MM.1S (cell line): ENCODE results near the gene MB.

Source experiments
- CTCF ChIP-seq: fragments of 300-600 bp; sonication (generic); IDR thresholded peaks from 2 replicates; pipeline ENCODE4 v1.5.1; 2016; ENCODE audit warnings: antibody characterized with exemption, low read length, mixed read lengths
- EZH2phosphoT487 ChIP-seq: fragments of 300-600 bp; sonication (generic); IDR thresholded peaks from 2 replicates; pipeline ENCODE4 v1.6.1; 2018; ENCODE audit warnings: antibody characterized with exemption, low read length

- no peak for TF ChIP-seq CTCF
- no peak for TF ChIP-seq EZH2phosphoT487
Measured at GRCh38 chr22:35611891-35612576, 5.1 kb downstream of the MB start.
